Tibial artery (tissue), 4 donors: ENCODE results near the gene EIF5B.

Experiments
- DNase-seq, 2 donors: peaks; one replicate each; pipeline ENCODE4 v3.0.0-alpha.2; 2019
- H3K27ac ChIP-seq, 2 donors: fragments of 200-600 bp; sonication (generic) in 1 of 2; 1 replicate in 1 of 2; 2 replicates in 1 of 2; pipeline ENCODE4 v1.5.1; 2018 to 2019; ENCODE audit warnings: mild to moderate bottlenecking in 1 of 2
- H3K27me3 ChIP-seq, 2 donors: fragments of 200-600 bp; sonication (generic) in 1 of 2; one replicate each; pipeline versions ENCODE4 v1.5.1 to v1.6.0; 2016 to 2019
- H3K36me3 ChIP-seq, 3 donors: fragments of 200-600 bp; sonication (generic) in 2 of 3; one replicate each; pipeline ENCODE4 v1.5.1; 2016 to 2019; ENCODE audit warnings: mild to moderate bottlenecking in 2 of 3
- H3K4me1 ChIP-seq, 4 donors: fragments of 200-600 bp; sonication (generic) in 2 of 4; 1 replicate in 3 of 4; 2 replicates in 1 of 4; pipeline ENCODE4 v1.5.1; 2016 to 2019
- H3K4me3 ChIP-seq, 2 donors: fragments of 200-600 bp; sonication (generic) in 1 of 2; 1 replicate in 1 of 2; 2 replicates in 1 of 2; pipeline ENCODE4 v1.5.1; 2018 to 2019; ENCODE audit warnings: mild to moderate bottlenecking in 2 of 2
- H3K9me3 ChIP-seq, 3 donors: fragments of 200-600 bp; sonication (generic) in 1 of 3; one replicate each; pipeline ENCODE4 v1.5.1; 2016 to 2019
- intact Hi-C: fragments of 100-400 bp; cut with DNase I; formaldehyde crosslinking; loops from one replicate; pipeline ENCODE4 v1.15.0; 2023; ENCODE audit warnings: low total_unique reads
- TF ChIP-seq, protein P1 (sequence below), 2 experiments: fragments of 200-600 bp in 1 of 2; fragments of 450-650 bp in 1 of 2; IDR thresholded peaks; one replicate each; pipeline ENCODE4 v1.5.1; 2017 to 2019; ENCODE audit warnings: antibody characterized with exemption in 2 of 2, mild to moderate bottlenecking in 1 of 2, moderate library complexity in 1 of 2

The EIF5B gene

DNA sequence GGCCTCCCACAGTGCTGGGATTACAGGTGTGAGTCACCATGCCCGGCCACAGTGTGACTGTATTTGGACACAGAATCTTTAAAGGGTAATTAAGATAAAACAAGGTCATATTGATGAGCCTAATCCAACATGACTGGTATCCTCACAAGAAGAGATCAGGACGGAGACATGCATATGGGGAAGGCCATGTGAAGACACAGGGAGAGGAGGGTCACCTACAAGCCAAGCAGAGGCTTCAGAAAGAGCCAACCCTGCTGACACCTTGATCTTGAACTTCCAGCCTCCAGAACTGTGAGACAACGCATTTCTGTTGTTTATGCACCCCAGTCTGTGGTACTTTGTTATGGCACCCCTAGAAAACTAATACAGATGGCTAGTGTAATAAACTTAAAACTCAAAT is 80.2 kb downstream of the EIF5B start:
- DNase-seq, result no peak
- H3K4me3 ChIP-seq, result no peak overlapping the region
- intact Hi-C loops, result no loop called here
- no peaks in the 10 kb centered on the region for H3K27me3 ChIP-seq
- no peak overlapping the region for H3K27ac ChIP-seq
- H3K36me3 ChIP-seq, result peaks cover 25 to 81% (median 63%) of the 10 kb centered on the region in 3 donors
- no peaks in the 10 kb centered on the region for H3K9me3 ChIP-seq
- peaks cover 0 to 9% (median 0%) of the 10 kb centered on the region in 4 donors for H3K4me1 ChIP-seq
- TF ChIP-seq, protein P1, sequence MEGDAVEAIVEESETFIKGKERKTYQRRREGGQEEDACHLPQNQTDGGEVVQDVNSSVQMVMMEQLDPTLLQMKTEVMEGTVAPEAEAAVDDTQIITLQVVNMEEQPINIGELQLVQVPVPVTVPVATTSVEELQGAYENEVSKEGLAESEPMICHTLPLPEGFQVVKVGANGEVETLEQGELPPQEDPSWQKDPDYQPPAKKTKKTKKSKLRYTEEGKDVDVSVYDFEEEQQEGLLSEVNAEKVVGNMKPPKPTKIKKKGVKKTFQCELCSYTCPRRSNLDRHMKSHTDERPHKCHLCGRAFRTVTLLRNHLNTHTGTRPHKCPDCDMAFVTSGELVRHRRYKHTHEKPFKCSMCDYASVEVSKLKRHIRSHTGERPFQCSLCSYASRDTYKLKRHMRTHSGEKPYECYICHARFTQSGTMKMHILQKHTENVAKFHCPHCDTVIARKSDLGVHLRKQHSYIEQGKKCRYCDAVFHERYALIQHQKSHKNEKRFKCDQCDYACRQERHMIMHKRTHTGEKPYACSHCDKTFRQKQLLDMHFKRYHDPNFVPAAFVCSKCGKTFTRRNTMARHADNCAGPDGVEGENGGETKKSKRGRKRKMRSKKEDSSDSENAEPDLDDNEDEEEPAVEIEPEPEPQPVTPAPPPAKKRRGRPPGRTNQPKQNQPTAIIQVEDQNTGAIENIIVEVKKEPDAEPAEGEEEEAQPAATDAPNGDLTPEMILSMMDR (IDR thresholded peaks at IDR 0.05), result no peak

DNA sequence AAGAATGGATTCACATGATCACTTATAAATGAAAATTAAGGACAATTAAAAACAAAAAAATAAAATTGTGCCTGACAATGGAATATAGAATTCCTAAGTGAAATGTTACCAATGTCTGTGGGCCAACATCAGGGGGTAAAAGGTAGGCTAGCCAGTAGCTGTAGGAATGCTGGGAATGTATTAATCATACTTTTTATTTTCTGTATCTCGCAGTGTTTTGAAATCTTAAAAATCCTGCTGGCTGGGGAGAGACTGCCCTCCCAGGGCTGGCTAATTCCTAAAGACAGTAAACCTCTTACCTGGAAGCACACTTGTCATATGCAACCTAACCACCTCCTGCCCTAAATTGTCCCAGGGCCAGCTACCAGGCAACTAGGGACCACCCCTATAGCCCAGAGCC is 82.8 kb downstream of the EIF5B start:
- H3K9me3 ChIP-seq, result no peaks in the 10 kb centered on the region

DNA sequence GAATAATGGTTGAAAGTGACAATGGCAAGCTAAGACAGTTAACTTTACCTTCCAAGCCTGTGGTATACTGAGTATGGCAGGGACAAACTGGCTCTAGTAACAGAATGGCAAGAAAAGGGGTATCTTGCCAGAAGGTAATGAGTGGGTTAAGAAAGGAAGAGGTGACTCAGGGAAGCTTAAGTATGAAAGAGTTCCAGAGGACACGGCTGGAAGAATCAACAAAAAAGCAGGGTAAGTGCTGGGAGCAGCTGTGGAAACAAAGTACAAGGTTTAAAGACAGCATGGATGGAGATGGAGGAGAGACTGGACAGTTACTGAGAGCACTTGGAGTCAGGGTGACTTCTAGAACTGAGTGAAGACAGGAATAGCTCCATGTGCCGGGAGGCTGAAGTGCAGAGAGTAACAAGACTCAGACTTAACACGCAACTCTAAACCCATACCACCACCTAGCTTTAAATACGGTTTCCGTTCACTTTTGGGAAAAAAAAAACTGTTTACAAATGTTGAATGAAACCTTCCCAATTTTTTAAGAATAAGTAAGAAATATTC is 83.6 kb downstream of the EIF5B start:
- Histone ChIP-seq H3K4me1 (peaks cover 0 to 17% (median 0%) of the 10 kb centered on the region in 4 donors), H3K27me3 (no peaks in the 10 kb centered on the region), H3K36me3 (peaks cover 37 to 79% (median 54%) of the 10 kb centered on the region in 3 donors), H3K9me3 (no peaks in the 10 kb centered on the region), H3K27ac (no peak overlapping the region), H3K4me3 (no peak overlapping the region)
- intact Hi-C loops, result no loop called here
- no peak for DNase-seq
- TF ChIP-seq, protein P1 (IDR thresholded peaks at IDR 0.05), result no peak

More for the DNA sequence above, 82.8 kb downstream of the EIF5B start:
- H3K36me3 ChIP-seq, result peaks cover 37 to 84% (median 59%) of the 10 kb centered on the region in 3 donors
- TF ChIP-seq, protein P1 (IDR thresholded peaks at IDR 0.05), result no peak
- no peaks in the 10 kb centered on the region for H3K27me3 ChIP-seq
- DNase-seq, result no peak
- no peak overlapping the region for H3K27ac ChIP-seq
- peaks cover 0 to 10% (median 0%) of the 10 kb centered on the region in 4 donors for H3K4me1 ChIP-seq
- intact Hi-C loops, result no loop called here
- no peak overlapping the region for H3K4me3 ChIP-seq

DNA sequence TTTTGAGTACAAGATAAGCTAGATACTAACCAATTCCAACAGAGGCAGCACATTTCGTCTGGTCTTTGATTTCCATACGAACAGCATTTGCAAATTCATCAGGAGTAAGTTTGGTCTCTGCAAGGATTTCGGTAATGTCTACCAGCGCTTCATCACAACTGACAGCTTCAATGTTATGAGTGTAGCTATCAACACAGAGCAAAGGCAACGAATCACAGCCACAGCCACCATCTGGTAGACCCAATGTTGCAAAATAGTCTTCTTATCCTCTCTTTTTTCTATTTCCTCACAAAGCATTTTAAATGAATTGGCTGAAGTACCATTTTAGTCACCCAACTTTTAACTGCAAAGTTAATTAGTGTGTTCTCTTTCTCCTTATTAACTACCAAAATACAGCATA is 84.3 kb downstream of the EIF5B start:
- Histone ChIP-seq H3K36me3 (peaks cover 37 to 79% (median 52%) of the 10 kb centered on the region in 3 donors), H3K4me3 (no peak overlapping the region), H3K9me3 (no peaks in the 10 kb centered on the region), H3K4me1 (peaks cover 0 to 17% (median 0%) of the 10 kb centered on the region in 4 donors), H3K27ac (no peak overlapping the region), H3K27me3 (no peaks in the 10 kb centered on the region)
- intact Hi-C loops, result no loop called here
- DNase-seq, result no peak
- TF ChIP-seq, protein P1 (IDR thresholded peaks at IDR 0.05), result no peak

DNA sequence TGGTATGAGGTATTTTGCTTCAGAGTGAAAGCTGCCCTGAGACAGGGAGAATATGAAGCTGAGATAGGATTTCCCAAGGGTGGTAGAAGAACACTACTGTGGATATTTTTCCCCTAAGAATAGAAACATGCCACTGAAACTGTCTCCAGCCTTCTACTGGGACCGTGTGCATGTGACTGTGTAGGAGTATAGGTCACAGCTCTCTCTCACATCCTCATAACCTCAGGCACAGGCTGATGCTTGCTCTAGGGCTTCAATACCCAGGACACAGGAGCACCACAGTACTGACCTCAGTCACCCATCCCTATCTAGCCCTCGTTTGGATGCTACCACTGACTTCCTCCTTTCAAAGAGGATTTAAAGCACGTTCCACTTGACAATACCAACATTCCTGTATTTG is 85.4 kb downstream of the EIF5B start:
- no peaks in the 10 kb centered on the region for H3K9me3 ChIP-seq
- DNase-seq, result no peak
- no peak overlapping the region for H3K27ac ChIP-seq
- TF ChIP-seq, protein P1 (IDR thresholded peaks at IDR 0.05), result no peak
- no peak overlapping the region for H3K4me3 ChIP-seq
- peaks cover 37 to 76% (median 54%) of the 10 kb centered on the region in 3 donors for H3K36me3 ChIP-seq
- H3K27me3 ChIP-seq, result no peaks in the 10 kb centered on the region
- intact Hi-C loops, result no loop called here
- H3K4me1 ChIP-seq, result peaks cover 0 to 17% (median 0%) of the 10 kb centered on the region in 4 donors
